H9 (cell line): ENCODE data around the gene TMF1. TPM values are rescaled to one million over a fixed set of nuclear protein-coding genes. Genes with fewer than 3 reads are reported as not detected.

Source experiments
- DNase-seq: peaks from one replicate; pipeline ENCODE4 v3.0.0-alpha.2; 2017
- H2AFZ ChIP-seq: one replicate; pipeline ENCODE4 v1.6.1; 2013; ENCODE audit warnings: mild to moderate bottlenecking, low read length, control low read depth, moderate library complexity
- H2AK5ac ChIP-seq: 2 replicates; pipeline ENCODE4 v1.6.1; 2013; ENCODE audit warnings: low read length, control low read depth, mixed read lengths; ENCODE audit not compliant: insufficient read length
- H2BK120ac ChIP-seq: one replicate; pipeline ENCODE4 v1.6.1; 2013; ENCODE audit warnings: low read depth, mild to moderate bottlenecking, low read length, control low read depth, inconsistent platforms; ENCODE audit not compliant: poor library complexity, severe bottlenecking
- H2BK12ac ChIP-seq: 2 replicates; pipeline ENCODE4 v1.6.1; 2013; ENCODE audit warnings: low read length, control low read depth, mixed read lengths, low read depth; ENCODE audit not compliant: insufficient read length
- H2BK15ac ChIP-seq: 2 replicates; pipeline ENCODE4 v1.6.1; 2013; ENCODE audit warnings: low read depth, low read length, control low read depth
- H2BK20ac ChIP-seq: one replicate; pipeline ENCODE4 v1.6.1; 2013; ENCODE audit warnings: low read depth, mild to moderate bottlenecking, low read length, control low read depth, inconsistent platforms; ENCODE audit not compliant: poor library complexity, severe bottlenecking
- H2BK5ac ChIP-seq: 2 replicates; pipeline ENCODE4 v1.6.1; 2013; ENCODE audit warnings: low read length, control low read depth, mixed read lengths; ENCODE audit not compliant: insufficient read length
- H3K14ac ChIP-seq: 2 replicates; pipeline ENCODE4 v1.6.1; 2013; ENCODE audit warnings: low read length, control low read depth; ENCODE audit not compliant: insufficient read depth
- H3K18ac ChIP-seq: 2 replicates; pipeline ENCODE4 v1.6.1; 2013; ENCODE audit warnings: low read depth, mild to moderate bottlenecking, mixed read lengths, low read length, control low read depth; ENCODE audit not compliant: insufficient read length
- H3K23ac ChIP-seq: 2 replicates; pipeline ENCODE4 v1.6.1; 2013; ENCODE audit warnings: low read length, control low read depth, mixed read lengths, low read depth; ENCODE audit not compliant: insufficient read length
- H3K23me2 ChIP-seq: 2 replicates; pipeline ENCODE4 v1.6.1; 2013; ENCODE audit warnings: low read depth, mild to moderate bottlenecking, mixed read lengths, low read length, control low read depth; ENCODE audit not compliant: insufficient read length, poor library complexity, severe bottlenecking
- H3K27ac ChIP-seq: 2 replicates; pipeline ENCODE4 v1.5.1; 2013; ENCODE audit warnings: low read length, control low read depth, mixed read lengths, low read depth; ENCODE audit not compliant: insufficient read length
- H3K27me3 ChIP-seq: 2 replicates; pipeline ENCODE4 v1.6.1; 2013; ENCODE audit warnings: low read length, control low read depth, inconsistent platforms; ENCODE audit not compliant: insufficient read depth
- H3K4ac ChIP-seq: 2 replicates; pipeline ENCODE4 v1.6.1; 2013; ENCODE audit warnings: low read depth, mild to moderate bottlenecking, control low read depth, inconsistent platforms, low read length, moderate library complexity
- H3K4me1 ChIP-seq: 2 replicates; pipeline ENCODE4 v1.6.1; 2013; ENCODE audit warnings: low read length, control low read depth, inconsistent platforms; ENCODE audit not compliant: insufficient read depth
- H3K4me2 ChIP-seq: 2 replicates; pipeline ENCODE4 v1.6.1; 2013; ENCODE audit warnings: low read length, control low read depth, mixed read lengths; ENCODE audit not compliant: insufficient read length, insufficient read depth
- H3K56ac ChIP-seq: 2 replicates; pipeline ENCODE4 v1.6.1; 2013; ENCODE audit warnings: low read depth, mild to moderate bottlenecking, mixed read lengths, low read length, control low read depth; ENCODE audit not compliant: insufficient read length
- H3K79me1 ChIP-seq: 2 replicates; pipeline ENCODE4 v1.6.1; 2013; ENCODE audit warnings: low read depth, mild to moderate bottlenecking, moderate library complexity, low read length, control low read depth, inconsistent platforms; ENCODE audit not compliant: insufficient read depth, poor library complexity, severe bottlenecking
- H3K79me2 ChIP-seq: 2 replicates; pipeline ENCODE4 v1.6.1; 2013; ENCODE audit warnings: low read length, control low read depth, inconsistent platforms; ENCODE audit not compliant: insufficient read depth
- H3K9ac ChIP-seq: 2 replicates; pipeline ENCODE4 v1.6.1; 2013; ENCODE audit warnings: low read length, control low read depth, mixed read lengths; ENCODE audit not compliant: insufficient read length; ENCODE audit errors: extremely low read depth
- H3K9me3 ChIP-seq: one replicate; pipeline ENCODE4 v1.6.1; 2013; ENCODE audit warnings: low read depth, low read length, inconsistent platforms; ENCODE audit not compliant: control insufficient read depth
- H3T11ph ChIP-seq: one replicate; pipeline ENCODE4 v1.6.1; 2013; ENCODE audit warnings: mild to moderate bottlenecking, low read length, control low read depth, inconsistent platforms
- H4K20me1 ChIP-seq: one replicate; pipeline ENCODE4 v1.6.1; 2013; ENCODE audit not compliant: control insufficient read depth, insufficient read length, insufficient read depth
- H4K5ac ChIP-seq: 2 replicates; pipeline ENCODE4 v1.6.1; 2013; ENCODE audit warnings: low read depth, mild to moderate bottlenecking, mixed read lengths, low read length, control low read depth; ENCODE audit not compliant: insufficient read length
- H4K8ac ChIP-seq: replicated peaks from 2 replicates; pipeline ENCODE4 v1.6.1; 2013; ENCODE audit warnings: low read length, control low read depth, mixed read lengths, low read depth; ENCODE audit not compliant: insufficient read length
- H4K91ac ChIP-seq: 2 replicates; pipeline ENCODE4 v1.6.1; 2013; ENCODE audit warnings: low read depth, mild to moderate bottlenecking, moderate library complexity, mixed read lengths, low read length, control low read depth; ENCODE audit not compliant: insufficient read length
- H3K27ac Mint-ChIP-seq, 3 experiments: 2 replicates in 2 of 3; 3 replicates in 1 of 3; pipeline ENCODE4 v1.8.0; 2020 to 2021; ENCODE audit warnings: mixed read lengths in 3 of 3, mild to moderate bottlenecking in 1 of 3, moderate library complexity in 1 of 3
- H3K27me3 Mint-ChIP-seq: 2 replicates; pipeline ENCODE4 v1.8.0; 2021; ENCODE audit warnings: low read depth, mild to moderate bottlenecking, moderate library complexity, mixed read lengths
- H3K36me3 Mint-ChIP-seq, 3 experiments: 2 replicates in 2 of 3; 3 replicates in 1 of 3; pipeline ENCODE4 v1.8.0; 2020 to 2021; ENCODE audit warnings: low read depth in 3 of 3, mixed read lengths in 3 of 3; ENCODE audit not compliant: insufficient read depth in 1 of 3
- H3K4me1 Mint-ChIP-seq, 2 experiments: 2 replicates each; pipeline ENCODE4 v1.8.0; 2020; ENCODE audit warnings: mixed read lengths in 2 of 2
- H3K4me3 Mint-ChIP-seq, 2 experiments: 2 replicates in 1 of 2; 3 replicates in 1 of 2; pipeline ENCODE4 v1.8.0; 2020 to 2021; ENCODE audit warnings: mild to moderate bottlenecking in 2 of 2, mixed read lengths in 2 of 2, moderate library complexity in 1 of 2
- H3K9me3 Mint-ChIP-seq, 2 experiments: 2 replicates in 1 of 2; 3 replicates in 1 of 2; pipeline ENCODE4 v1.8.0; 2020; ENCODE audit warnings: mild to moderate bottlenecking in 2 of 2, mixed read lengths in 2 of 2, moderate library complexity in 1 of 2
- WGBS: extraction: QIAGEN DNeasy Blood & Tissue Kit; methylation state at CpG from one replicate; pipeline ENCODE4 v1.1.7; 2013; ENCODE audit warnings: missing lambda C conversion rate, low lambda C conversion rate, mixed read lengths; ENCODE audit not compliant: insufficient read length; ENCODE audit errors: extremely low coverage; 5-methylcytosine and 5-hydroxymethylcytosine counted together
- total RNA-seq: library from RNA; stranded (reverse); gene quantifications from 2 replicates; pipeline ENCODE4 v1.2.1, GENCODE V29; 2021
- TF ChIP-seq, protein P1 (sequence below): fragments of 200-600 bp; sonication (generic); conservative IDR thresholded peaks from 3 replicates; pipeline ENCODE4 v1.8.0; 2021; ENCODE audit warnings: antibody characterized with exemption, mild to moderate bottlenecking

The TMF1 gene
- total RNA-seq, 1 experiment from 2014 or later, result 21.9 TPM

GRCh38 chr3:69095636-69096035 is 43.5 kb upstream of the TMF1 start:
- no peak overlapping the region for H3K4me2 ChIP-seq
- H3K27ac Mint-ChIP-seq, result no peak overlapping the region; a peak in 1 of 7 replicates
- no CpG with 5 or more reads among the region's 5 CpGs for WGBS

More at GRCh38 chr3:69095636-69096035, 43.5 kb upstream of the TMF1 start:
- Histone ChIP-seq H3T11ph (no peak overlapping the region), H3K9ac (no peak overlapping the region), H4K91ac (no peak overlapping the region), H2BK5ac (no peak overlapping the region), H4K5ac (no peak overlapping the region), H3K27ac (no peak overlapping the region), H3K23ac (no peak overlapping the region), H2BK12ac (no peak overlapping the region), H2BK15ac (no peak overlapping the region), H3K4ac (no peak overlapping the region), H3K9me3 (no peaks in the 10 kb centered on the region), H3K79me1 (no peaks in the 10 kb centered on the region), H3K23me2 (no peaks in the 10 kb centered on the region), H2AK5ac (no peak overlapping the region), H2AFZ (no peak overlapping the region), H4K20me1 (no peaks in the 10 kb centered on the region), H3K79me2 (no peaks in the 10 kb centered on the region; the same call in 1 of the 2 replicates), H3K4me1 (peaks cover 9% of the 10 kb centered on the region), H2BK120ac (no peak overlapping the region), H3K56ac (no peak overlapping the region), H2BK20ac (no peak overlapping the region), H4K8ac (no peak overlapping the region), H3K18ac (no peak overlapping the region), H3K14ac (no peak overlapping the region), H3K27me3 (no peaks in the 10 kb centered on the region)
- Mint-ChIP-seq H3K27me3 (no peaks in the 10 kb centered on the region), H3K4me1 (peaks cover 11 to 15% of the 10 kb centered on the region in 2 experiments), H3K9me3 (no peaks in the 10 kb centered on the region), H3K4me3 (no peak overlapping the region), H3K36me3 (no peaks in the 10 kb centered on the region)
- no peak for DNase-seq
- TF ChIP-seq, protein P1, sequence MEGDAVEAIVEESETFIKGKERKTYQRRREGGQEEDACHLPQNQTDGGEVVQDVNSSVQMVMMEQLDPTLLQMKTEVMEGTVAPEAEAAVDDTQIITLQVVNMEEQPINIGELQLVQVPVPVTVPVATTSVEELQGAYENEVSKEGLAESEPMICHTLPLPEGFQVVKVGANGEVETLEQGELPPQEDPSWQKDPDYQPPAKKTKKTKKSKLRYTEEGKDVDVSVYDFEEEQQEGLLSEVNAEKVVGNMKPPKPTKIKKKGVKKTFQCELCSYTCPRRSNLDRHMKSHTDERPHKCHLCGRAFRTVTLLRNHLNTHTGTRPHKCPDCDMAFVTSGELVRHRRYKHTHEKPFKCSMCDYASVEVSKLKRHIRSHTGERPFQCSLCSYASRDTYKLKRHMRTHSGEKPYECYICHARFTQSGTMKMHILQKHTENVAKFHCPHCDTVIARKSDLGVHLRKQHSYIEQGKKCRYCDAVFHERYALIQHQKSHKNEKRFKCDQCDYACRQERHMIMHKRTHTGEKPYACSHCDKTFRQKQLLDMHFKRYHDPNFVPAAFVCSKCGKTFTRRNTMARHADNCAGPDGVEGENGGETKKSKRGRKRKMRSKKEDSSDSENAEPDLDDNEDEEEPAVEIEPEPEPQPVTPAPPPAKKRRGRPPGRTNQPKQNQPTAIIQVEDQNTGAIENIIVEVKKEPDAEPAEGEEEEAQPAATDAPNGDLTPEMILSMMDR, result no peak
